H4 (cell line): ENCODE results near the gene PLXNA4. TPM values are rescaled to one million over a fixed set of nuclear protein-coding genes. Genes with fewer than 3 reads are reported as not detected.

ENCODE experiments used
- DNase-seq: peaks from one replicate; pipeline ENCODE4 v3.0.0-alpha.2; 2015; ENCODE audit warnings: low spot score
- total RNA-seq: library from RNA; depleted of rRNA; stranded (reverse); fragments of >200 nt; shearing (Covaris generic); gene quantifications from 2 replicates; pipeline ENCODE4 v1.2.3, GENCODE V29; 2014

The PLXNA4 gene
- total RNA-seq, 1 experiment from 2014 or later: 0.19 TPM

- no peak for DNase-seq
Observed at GRCh38 chr7:132207782-132208181, 368.5 kb downstream of the PLXNA4 start.

- DNase-seq: no peak
Observed at GRCh38 chr7:132207211-132207610, 369.1 kb downstream of the PLXNA4 start.

DNA sequence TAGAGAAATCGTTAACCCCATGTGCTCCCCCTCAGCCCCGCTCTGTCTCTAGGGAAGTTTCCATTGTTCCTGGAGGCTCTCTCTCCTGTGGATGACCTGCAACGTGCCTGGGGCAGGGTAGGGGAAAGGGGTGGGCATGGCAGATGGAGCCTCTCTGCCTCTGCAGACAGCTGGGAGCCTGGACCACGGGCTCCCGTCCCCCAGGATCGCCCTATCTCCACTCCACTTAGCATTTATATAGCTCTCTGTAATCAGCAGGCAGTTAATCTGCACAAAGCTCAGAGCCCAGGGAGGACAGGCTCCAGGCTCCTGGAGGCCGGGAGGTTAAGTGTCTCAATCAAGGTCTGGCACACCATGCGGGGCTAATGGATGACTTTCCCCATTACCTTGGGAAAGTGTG lies 369.7 kb downstream of the PLXNA4 start:
- DNase-seq: no peak

DNA sequence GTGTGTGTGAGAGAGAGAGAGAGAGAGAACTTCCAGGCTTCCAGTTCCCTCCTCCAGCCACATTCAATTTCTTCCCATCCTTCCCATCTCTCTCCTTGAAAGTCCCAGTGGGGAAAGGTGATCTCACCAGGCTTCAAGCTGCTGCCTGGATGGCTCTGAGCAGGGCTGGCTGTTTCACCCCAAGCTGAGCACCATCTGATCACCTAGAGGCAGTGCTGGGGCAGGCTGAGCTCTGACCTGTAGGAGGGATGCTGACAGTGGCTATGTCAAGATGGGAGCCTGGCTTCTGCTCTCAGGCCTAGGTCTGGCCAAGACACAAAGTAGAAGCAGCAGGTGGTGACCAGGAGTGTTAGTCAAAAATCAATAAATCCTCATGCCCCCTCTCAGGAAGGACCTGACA lies 370.8 kb downstream of the PLXNA4 start:
- no peak for DNase-seq

DNA sequence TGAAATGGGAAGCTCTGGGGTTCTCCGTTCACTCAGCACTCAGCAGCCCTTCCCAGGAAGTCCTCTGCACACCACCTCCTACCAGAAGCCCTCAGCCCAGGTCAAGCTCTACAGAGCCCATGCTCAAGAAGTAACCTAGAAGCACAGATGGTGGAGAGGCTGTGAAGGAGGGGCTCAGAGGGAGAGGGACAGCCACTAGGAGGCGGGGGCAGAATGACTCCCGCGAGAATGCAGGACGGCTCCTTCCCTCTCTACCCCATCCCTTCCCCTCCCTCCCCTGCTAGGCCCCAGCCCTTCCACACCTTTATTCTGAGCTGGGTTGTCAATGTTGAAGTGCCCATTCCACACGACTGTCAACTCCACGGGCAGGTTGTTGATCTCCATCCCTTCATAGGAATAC lies 373.2 kb downstream of the PLXNA4 start:
- DNase-seq: no peak

DNA sequence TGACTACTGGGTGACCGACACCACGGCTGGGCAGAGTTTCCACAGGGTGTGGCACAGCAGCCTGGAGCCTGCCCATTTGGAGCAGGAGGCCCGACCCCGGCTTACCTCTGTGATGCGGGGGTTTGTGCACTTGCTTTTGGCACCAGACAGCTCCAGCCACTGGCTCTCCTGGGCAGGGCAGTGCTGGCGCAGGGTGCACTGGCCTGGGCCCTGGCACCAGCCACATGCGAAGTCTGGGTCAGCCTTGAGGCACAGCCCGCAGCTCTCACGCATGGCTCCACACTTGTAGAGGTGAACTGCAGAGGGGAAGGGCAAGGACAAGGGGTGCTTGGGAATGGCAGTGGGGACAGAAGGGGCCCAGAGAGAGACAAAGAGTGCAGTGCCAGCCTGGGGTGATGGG lies 373.7 kb downstream of the PLXNA4 start:
- DNase-seq: no peak

GRCh38 chr7:132200141-132200540 lies 376.1 kb downstream of the PLXNA4 start:
- no peak for DNase-seq

DNA sequence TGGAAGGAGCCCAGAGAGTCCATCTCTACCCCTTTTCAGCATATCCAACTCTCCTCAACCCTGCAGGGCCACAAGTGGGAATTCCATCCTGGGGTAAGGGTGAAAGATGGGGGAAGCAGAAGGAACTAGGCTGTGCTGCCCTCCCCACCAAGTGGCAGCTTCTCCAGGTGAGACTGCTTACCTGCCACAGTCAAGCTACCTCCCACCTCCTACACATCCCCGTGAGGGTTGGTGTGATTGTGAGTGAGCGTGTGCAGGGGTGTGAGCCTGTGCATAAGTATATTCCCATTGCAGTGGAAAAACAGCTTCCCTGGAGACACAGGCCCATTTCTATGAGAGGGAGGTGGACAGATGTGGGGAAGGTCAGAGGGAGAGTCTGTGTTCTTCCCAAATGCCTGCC lies 376.6 kb downstream of the PLXNA4 start:
- DNase-seq: no peak

DNA sequence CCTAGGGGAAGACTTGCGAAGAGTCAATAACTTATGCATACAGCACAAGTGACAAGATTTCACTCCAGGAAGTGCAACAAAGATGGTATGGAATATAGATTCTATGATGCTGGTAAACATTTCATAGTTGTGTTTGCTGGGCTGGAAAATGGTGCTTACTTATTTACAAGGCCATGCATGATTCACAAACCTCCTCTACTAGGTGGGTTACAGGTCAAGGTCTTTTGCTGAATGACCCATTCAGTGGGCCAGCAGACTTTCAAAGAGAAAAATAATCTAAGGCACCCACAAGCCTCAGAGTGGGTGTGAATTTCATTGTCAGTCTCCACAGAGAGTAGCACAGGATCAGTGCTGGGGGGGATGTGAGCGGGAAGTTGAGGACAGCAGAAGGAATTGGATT lies 378.5 kb downstream of the PLXNA4 start:
- DNase-seq: no peak

GRCh38 chr7:132193898-132194297 lies 382.4 kb downstream of the PLXNA4 start:
- DNase-seq: no peak

GRCh38 chr7:132192809-132193208 lies 383.5 kb downstream of the PLXNA4 start:
- no peak for DNase-seq

DNA sequence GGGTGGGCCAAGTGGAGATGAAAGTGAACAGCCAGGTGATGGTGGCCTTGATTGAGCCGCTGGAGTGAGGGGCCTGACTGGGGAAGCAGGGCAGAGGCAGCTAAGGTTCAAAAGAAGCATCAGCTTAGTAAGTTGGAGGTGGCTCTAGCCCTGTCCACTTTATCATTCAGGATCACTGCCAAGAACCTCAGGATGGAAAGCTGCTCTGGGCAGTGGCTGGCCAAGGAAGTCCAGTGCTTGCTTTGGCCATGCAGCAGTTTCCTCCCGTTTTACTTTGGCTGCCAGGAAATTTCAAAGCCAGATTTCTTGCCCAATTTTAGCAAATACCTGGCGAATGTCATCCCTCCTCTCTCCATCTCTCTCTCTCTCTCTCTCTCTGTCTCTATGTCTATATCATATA lies 384.9 kb downstream of the PLXNA4 start:
- no peak for DNase-seq

DNA sequence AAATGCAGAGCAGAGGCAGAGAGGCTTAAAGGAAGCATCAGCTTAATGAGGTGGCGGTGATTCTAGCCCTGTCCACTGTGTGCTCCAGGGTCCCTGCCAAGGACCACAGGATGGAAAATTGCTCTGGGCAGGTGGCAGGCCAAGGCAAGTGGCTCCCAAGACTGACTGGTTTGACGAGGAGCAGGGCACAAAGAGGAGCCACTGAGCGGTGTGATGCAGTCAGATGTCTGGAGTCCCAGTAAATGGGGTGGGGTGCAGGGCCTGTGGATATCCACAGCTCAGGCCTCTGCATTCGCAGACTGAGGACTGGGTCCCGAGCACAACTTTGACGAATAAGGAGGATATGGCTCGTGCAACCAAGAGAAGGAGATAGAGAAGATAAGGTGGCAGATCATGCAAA lies 385.6 kb downstream of the PLXNA4 start:
- DNase-seq: no peak

DNA sequence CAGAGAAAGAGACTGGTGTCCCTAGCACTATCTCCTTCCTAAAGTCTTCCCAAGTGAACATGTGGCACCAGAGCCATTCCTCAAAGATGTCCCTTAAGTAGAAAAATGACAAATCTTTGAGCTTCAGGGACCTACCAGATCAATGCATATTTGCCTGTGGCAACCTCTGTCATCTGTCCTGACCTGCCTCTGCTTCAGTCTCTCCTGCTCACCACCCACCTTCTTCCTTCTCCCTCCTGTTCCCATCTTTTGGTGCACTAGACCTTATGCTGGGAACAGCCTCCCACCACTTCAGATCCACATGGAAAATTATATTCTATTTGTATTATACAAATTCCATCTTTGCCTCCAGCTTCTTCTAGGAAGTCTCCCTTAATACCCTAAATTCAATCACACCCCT lies 386.4 kb downstream of the PLXNA4 start:
- DNase-seq: no peak

DNA sequence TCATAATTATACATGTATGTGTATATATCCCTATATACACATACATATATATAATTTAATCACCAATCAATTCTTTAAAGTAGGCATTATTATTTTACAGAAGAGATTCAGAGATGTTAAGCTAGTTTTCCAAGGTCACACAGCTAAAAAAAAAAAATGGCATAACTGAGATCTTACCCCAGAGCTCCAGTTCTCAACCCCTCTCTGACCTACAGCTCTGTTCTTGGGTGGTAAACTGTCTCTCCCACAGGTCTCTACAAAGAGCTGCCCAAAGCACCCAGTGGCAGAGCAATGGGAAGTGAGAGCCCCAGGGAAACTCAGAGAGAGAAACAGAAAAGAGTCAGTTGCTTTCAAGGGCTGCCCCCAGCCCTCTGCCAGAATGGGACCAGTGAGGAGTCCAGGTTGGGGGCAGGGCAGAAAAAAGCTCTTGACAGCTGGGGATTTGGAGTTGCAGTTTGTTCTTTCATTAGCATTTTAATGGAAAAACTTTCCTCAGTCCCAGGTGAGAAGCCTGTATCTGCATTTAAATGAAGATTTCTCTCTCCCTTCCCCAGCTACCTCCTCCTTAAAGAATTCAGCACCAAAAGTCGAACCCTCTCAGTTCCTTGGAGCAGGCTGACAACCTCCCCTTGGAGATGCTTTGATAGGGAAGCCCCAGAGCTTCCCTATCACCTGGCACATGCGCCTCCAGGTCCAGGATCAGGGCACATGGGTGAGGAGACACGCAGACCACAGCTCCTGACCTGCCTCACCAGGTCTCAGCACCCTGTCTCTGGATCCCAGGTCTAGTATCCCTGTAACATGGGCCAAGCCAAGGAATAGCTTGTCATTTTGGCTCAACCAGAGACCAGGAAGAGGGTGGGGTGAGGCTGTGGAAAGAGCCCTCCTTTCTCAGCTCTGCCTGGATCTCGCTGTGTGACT lies 388.1 kb downstream of the PLXNA4 start:
- no peak for DNase-seq

- DNase-seq: no peak
Observed at GRCh38 chr7:132187391-132187790, 388.9 kb downstream of the PLXNA4 start.

DNA sequence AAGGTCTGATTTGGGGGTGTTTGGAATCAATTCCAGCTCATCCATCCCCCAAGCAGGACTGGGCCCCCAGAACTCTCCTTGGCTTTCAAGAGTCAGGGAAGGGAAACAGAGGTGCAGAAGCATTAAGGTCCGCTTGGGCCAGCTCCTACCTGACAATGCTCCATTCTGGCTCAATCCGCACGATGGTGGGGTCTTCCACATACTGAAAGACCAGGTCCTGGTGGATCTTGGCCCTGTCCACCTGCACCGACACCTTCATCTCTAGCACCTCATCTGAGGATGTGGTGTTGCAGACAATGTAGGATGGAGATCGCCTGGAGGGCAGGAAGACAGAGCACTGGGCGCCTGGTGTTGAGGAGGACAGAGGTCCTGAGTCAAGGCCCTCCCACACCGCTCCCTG lies 391.1 kb downstream of the PLXNA4 start:
- DNase-seq: no peak

DNA sequence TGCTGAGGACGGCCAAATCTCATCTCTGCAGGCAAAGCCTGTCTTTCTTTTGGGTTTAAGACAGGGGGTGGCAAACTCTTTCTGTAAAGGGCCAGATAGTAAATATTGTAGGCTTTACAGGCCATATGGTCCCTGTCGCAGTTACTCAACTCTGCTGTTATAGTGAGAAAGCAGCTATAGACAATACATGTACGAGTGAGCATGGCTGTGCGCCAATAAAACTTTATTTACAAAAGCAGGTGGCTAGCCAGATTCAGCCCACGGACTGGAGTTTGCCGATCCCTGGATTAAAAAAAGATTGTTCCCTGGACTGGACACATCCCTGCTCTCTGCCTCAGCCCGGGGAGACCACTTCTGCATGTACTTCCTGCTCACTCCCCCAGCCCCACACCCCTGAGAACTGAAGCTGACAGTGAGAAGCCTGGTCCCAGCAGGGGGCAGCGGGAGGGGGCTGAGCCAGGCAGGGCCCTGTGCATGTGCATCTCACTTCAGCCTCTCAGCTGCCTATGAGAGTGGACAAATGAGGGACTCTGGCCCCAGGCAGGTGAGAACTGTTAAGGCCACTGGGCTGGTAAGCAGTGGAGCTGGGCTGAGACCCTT lies 392.4 kb downstream of the PLXNA4 start:
- DNase-seq: no peak

DNA sequence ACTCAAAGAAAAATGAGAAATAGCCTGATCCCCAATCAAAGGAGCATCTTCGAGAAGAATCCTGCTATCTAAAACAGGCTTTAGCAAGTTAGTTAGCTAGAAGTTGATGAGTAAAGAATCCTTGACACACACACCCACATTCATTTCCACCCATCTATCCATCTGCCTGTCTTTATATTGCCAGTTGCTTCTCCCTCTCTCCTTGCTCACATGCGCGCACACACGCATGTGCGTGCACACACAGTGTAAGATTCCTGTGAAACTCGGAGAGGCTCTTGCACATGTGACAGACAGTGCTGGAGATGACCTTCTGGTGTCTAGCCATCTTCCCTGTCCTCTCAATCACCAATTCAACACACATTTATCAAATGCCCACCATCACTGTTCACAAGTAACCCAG lies 393.3 kb downstream of the PLXNA4 start:
- DNase-seq: no peak

DNA sequence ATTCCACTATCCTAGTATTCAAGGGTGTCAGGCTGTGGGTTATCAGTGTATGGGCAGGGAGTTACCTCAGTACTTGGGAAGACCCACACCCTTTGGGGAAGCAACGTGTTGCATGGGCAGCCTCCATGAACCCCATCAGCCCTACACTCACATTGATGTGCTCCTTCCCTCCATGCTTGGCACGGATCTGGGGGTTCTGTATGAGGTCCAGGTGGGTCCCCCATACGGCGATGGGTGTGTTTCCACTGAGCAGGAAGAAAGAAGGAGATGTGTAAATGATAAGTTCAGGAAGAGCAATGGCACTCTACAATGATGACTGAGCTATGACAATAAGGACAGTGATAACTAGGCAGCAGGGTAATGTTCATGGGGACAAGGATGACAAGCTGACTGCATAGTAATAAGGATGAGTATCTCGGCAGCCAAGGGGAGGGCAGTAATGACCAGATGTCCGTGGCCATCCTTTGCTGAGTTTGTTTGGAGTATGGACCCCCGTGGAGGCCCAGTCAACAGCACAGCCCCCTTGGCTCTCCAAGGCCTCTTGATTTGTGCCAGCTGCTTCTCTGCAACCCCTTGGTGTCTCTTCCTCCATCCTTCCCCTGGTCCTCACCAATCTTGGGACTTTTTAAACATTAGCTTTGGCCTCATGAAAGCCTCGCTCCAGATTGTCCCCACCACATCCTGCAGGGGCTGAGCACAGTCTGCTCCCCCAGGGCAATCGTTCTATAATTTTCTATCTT lies 394.2 kb downstream of the PLXNA4 start:
- no peak for DNase-seq

- DNase-seq: no peak
Observed at GRCh38 chr7:132181371-132181770, 394.9 kb downstream of the PLXNA4 start.

GRCh38 chr7:132180481-132180880 lies 395.8 kb downstream of the PLXNA4 start:
- no peak for DNase-seq

DNA sequence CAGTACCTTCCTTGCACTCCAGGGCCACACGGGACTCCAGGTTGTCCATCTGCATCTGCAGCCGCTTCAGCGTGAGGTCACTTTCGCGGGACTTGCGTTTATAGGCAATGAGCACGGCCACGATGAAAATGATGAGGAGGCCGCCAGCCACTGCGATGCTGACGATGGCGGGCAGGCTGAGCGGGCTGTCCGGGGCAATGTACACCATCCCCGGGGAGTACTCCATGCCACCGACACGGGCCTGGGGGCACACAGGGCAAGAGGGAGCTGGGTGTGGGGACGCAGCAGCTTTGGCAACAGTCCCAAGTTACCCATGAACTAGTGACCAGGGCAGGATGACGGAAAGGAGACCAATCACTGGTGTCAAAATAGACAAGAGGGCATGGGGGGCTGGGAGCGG lies 396.6 kb downstream of the PLXNA4 start:
- no peak for DNase-seq
